Measurements from ENCODE around the gene MTCH1.
"Not testable (repeated sequence)": the region's sequence is repeated elsewhere in the genome, so short reads cannot be mapped to it uniquely, and the experiment has no call there.

MTCH1 gene

GRCh38 chr6:36999751-37000125, 13.7 kb upstream of the MTCH1 start:
- DNase-seq: no peak
- in situ Hi-C loops (cut with MboI; ENCODE audit: low pct_unique_long_range_greater_than_20kb, low sequenced_read_pairs): loop anchor here (10.0 kb wide), 1 partner anchor 225 kb away; no protein-coding TSS in a partner anchor

GRCh38 chr6:36999061-36999750, 13.2 kb upstream of the MTCH1 start:
- in situ Hi-C loops (cut with MboI; ENCODE audit: low pct_unique_long_range_greater_than_20kb, low sequenced_read_pairs): no loop called here
- no peak for DNase-seq

- in situ Hi-C loops (cut with MboI; ENCODE audit: low pct_unique_long_range_greater_than_20kb, low sequenced_read_pairs): no loop called here
- no peak for DNase-seq
Observed at GRCh38 chr6:36998723-36999038, 12.7 kb upstream of the MTCH1 start.

- no peak for DNase-seq
- in situ Hi-C loops (cut with MboI; ENCODE audit: low pct_unique_long_range_greater_than_20kb, low sequenced_read_pairs): no loop called here
Observed at GRCh38 chr6:36997811-36998722, 12.1 kb upstream of the MTCH1 start.

- in situ Hi-C loops (cut with MboI; ENCODE audit: low pct_unique_long_range_greater_than_20kb, low sequenced_read_pairs); DNase-seq: not testable (repeated sequence)
Observed at GRCh38 chr6:36990401-36990800, 4.4 kb upstream of the MTCH1 start.

GRCh38 chr6:36989264-36989663, 3.3 kb upstream of the MTCH1 start:
- DNase-seq: no peak
- in situ Hi-C loops (cut with MboI; ENCODE audit: low pct_unique_long_range_greater_than_20kb, low sequenced_read_pairs): no loop called here

- DNase-seq: no peak
- in situ Hi-C loops (cut with MboI; ENCODE audit: low pct_unique_long_range_greater_than_20kb, low sequenced_read_pairs): no loop called here
Observed at GRCh38 chr6:36986704-36987047, 680 bp upstream of the MTCH1 start.

GRCh38 chr6:36985417-36985807, 584 bp downstream of the MTCH1 start:
- in situ Hi-C loops (cut with MboI; ENCODE audit: low pct_unique_long_range_greater_than_20kb, low sequenced_read_pairs): no loop called here
- DNase-seq: no peak

- in situ Hi-C loops (cut with MboI; ENCODE audit: low pct_unique_long_range_greater_than_20kb, low sequenced_read_pairs): no loop called here
- no peak for DNase-seq
Observed at GRCh38 chr6:36984581-36985416, 1.2 kb downstream of the MTCH1 start.

GRCh38 chr6:36983538-36983937, 2.5 kb downstream of the MTCH1 start:
- in situ Hi-C loops (cut with MboI; ENCODE audit: low pct_unique_long_range_greater_than_20kb, low sequenced_read_pairs): no loop called here
- DNase-seq: no peak

GRCh38 chr6:36980876-36981619, 4.9 kb downstream of the MTCH1 start:
- no peak for DNase-seq
- in situ Hi-C loops (cut with MboI; ENCODE audit: low pct_unique_long_range_greater_than_20kb, low sequenced_read_pairs): no loop called here

GRCh38 chr6:36980129-36980528, 5.9 kb downstream of the MTCH1 start:
- in situ Hi-C loops (cut with MboI; ENCODE audit: low pct_unique_long_range_greater_than_20kb, low sequenced_read_pairs): no loop called here
- DNase-seq: no peak

GRCh38 chr6:36979347-36979742, 6.7 kb downstream of the MTCH1 start:
- DNase-seq: no peak
- in situ Hi-C loops (cut with MboI; ENCODE audit: low pct_unique_long_range_greater_than_20kb, low sequenced_read_pairs): no loop called here

- DNase-seq: no peak
- in situ Hi-C loops (cut with MboI; ENCODE audit: low pct_unique_long_range_greater_than_20kb, low sequenced_read_pairs): no loop called here
Observed at GRCh38 chr6:36978421-36979346, 7.3 kb downstream of the MTCH1 start.

- DNase-seq: no peak
- in situ Hi-C loops (cut with MboI; ENCODE audit: low pct_unique_long_range_greater_than_20kb, low sequenced_read_pairs): no loop called here
Observed at GRCh38 chr6:36977470-36977941, 8.5 kb downstream of the MTCH1 start.

- in situ Hi-C loops (cut with MboI; ENCODE audit: low pct_unique_long_range_greater_than_20kb, low sequenced_read_pairs): no loop called here
- no peak for DNase-seq
Observed at GRCh38 chr6:36976931-36977330, 9.1 kb downstream of the MTCH1 start.

GRCh38 chr6:36976509-36976908, 9.5 kb downstream of the MTCH1 start:
- in situ Hi-C loops (cut with MboI; ENCODE audit: low pct_unique_long_range_greater_than_20kb, low sequenced_read_pairs): no loop called here
- DNase-seq: no peak

GRCh38 chr6:36976007-36976264, 10.1 kb downstream of the MTCH1 start:
- DNase-seq: no peak
- in situ Hi-C loops (cut with MboI; ENCODE audit: low pct_unique_long_range_greater_than_20kb, low sequenced_read_pairs): no loop called here

Measured in KBM-7 (cell line).